Islet precursor cell (in vitro differentiated cells): Measurements from ENCODE around the gene MAGEA2.
"Not testable (repeated sequence)": the region's sequence is repeated elsewhere in the genome, so short reads cannot be mapped to it uniquely, and the experiment has no call there.

ENCODE experiments used
- DNase-seq: peaks from one replicate; pipeline ENCODE4 v3.0.0-alpha.2; 2018

The MAGEA2 gene

GRCh38 chrX:152706500-152706899 is 47.1 kb downstream of the MAGEA2 start:
- not testable (repeated sequence) for DNase-seq

GRCh38 chrX:152700390-152700789 is 53.3 kb downstream of the MAGEA2 start:
- DNase-seq = peak; percentile 12
